B cell (primary cell): Measurements from ENCODE around the gene RALA. TPM values are rescaled to one million over a fixed set of nuclear protein-coding genes. Genes with fewer than 3 reads are reported as not detected.

ENCODE experiments used
- ATAC-seq: fragments of 200-7000 bp; cut with Tn5 transposase; one replicate; pipeline ENCODE4 v1.10.0; 2021; ENCODE audit warnings: low read depth, mild to moderate bottlenecking, moderate number of reproducible peaks, moderate library complexity
- CTCF ChIA-PET: fragments of 350-600 bp; sonication (Branson Sonifier 250); formaldehyde crosslinking; loops from one replicate; lab custom pipeline; 2021; ENCODE audit warnings: antibody characterized with exemption, inconsistent platforms; lab: Charles Lee
- POLR2A ChIA-PET: fragments of 350-600 bp; sonication (Branson Sonifier 250); formaldehyde crosslinking; loops from one replicate; lab custom pipeline; 2021; ENCODE audit warnings: antibody characterized with exemption; lab: Charles Lee
- DNase-seq: peaks from one replicate; pipeline ENCODE4 v3.0.0; 2013
- H2AFZ ChIP-seq: 2 replicates; pipeline ENCODE4 v1.6.1; 2012; ENCODE audit warnings: mild to moderate bottlenecking, low read depth, low read length; ENCODE audit not compliant: insufficient read depth, poor library complexity, severe bottlenecking
- H3K27ac ChIP-seq, 2 donors: 1 replicate in 1 of 2; 2 replicates in 1 of 2; pipeline ENCODE4 v1.5.1; 2012 to 2013; ENCODE audit warnings: low read length in 2 of 2, mild to moderate bottlenecking in 2 of 2, moderate library complexity in 1 of 2
- H3K27me3 ChIP-seq, 4 experiments: fragments of 200-600 bp in 1 of 4; sonication (generic) in 1 of 4; replicated peaks in 1 of 4; 1 replicate in 2 of 4; 2 replicates in 2 of 4; pipeline versions ENCODE4 v1.6.1 to v1.7.0; 2013 to 2016; ENCODE audit warnings: low read length in 3 of 4, mild to moderate bottlenecking in 2 of 4, mixed read lengths in 1 of 4, moderate library complexity in 1 of 4; ENCODE audit not compliant: insufficient read depth in 4 of 4, control insufficient read depth in 3 of 4; ENCODE audit errors: control extremely low read depth in 1 of 4
- H3K36me3 ChIP-seq, 2 experiments: replicated peaks in 1 of 2; 1 replicate in 1 of 2; 2 replicates in 1 of 2; pipeline versions ENCODE4 v1.6.1 to v1.7.1; 2013; ENCODE audit warnings: low read length in 1 of 2; ENCODE audit not compliant: insufficient read depth in 2 of 2, control insufficient read depth in 1 of 2; ENCODE audit errors: control extremely low read depth in 1 of 2, extremely low read depth in 1 of 2
- H3K4me1 ChIP-seq, 2 donors: fragments of 200-600 bp in 1 of 2; sonication (generic) in 1 of 2; 1 replicate in 1 of 2; 2 replicates in 1 of 2; pipeline versions ENCODE4 v1.5.1 to v1.6.1; 2013 to 2017; ENCODE audit warnings: low read length in 2 of 2; ENCODE audit not compliant: control insufficient read depth in 2 of 2, insufficient read depth in 2 of 2
- H3K4me2 ChIP-seq: replicated peaks from 2 replicates; pipeline ENCODE3; 2012; ENCODE audit warnings: mild to moderate bottlenecking, low read depth, low read length; ENCODE audit not compliant: poor library complexity, severe bottlenecking
- H3K4me3 ChIP-seq, 5 experiments: fragments of 200-600 bp in 1 of 5; sonication (generic) in 1 of 5; 1 replicate in 3 of 5; 2 replicates in 2 of 5; pipeline versions ENCODE4 v1.5.1 to v1.7.0; 2011 to 2016; ENCODE audit warnings: low read length in 4 of 5, mild to moderate bottlenecking in 4 of 5, low read depth in 2 of 5, control low read depth in 1 of 5, moderate library complexity in 1 of 5; ENCODE audit not compliant: insufficient read depth in 1 of 5; ENCODE audit errors: control extremely low read depth in 1 of 5, extremely low read depth in 1 of 5
- H3K79me2 ChIP-seq: fragments of 200-600 bp; sonication (generic); one replicate; pipeline ENCODE4 v1.6.0; 2016; ENCODE audit warnings: low read length; ENCODE audit not compliant: control insufficient read depth, insufficient read depth
- H3K9ac ChIP-seq: fragments of 200-600 bp; sonication (generic); 2 replicates; pipeline ENCODE4 v1.6.1; 2017; ENCODE audit warnings: mild to moderate bottlenecking, low read length, moderate library complexity
- H3K9me3 ChIP-seq, 3 donors: one replicate each; pipeline versions ENCODE4 v1.6.1 to v1.7.1; 2013; ENCODE audit warnings: low read length in 2 of 3; ENCODE audit not compliant: control insufficient read depth in 2 of 3, insufficient read depth in 1 of 3; ENCODE audit errors: control extremely low read depth in 1 of 3
- H4K20me1 ChIP-seq: 2 replicates; pipeline ENCODE4 v1.6.0; 2012; ENCODE audit warnings: mild to moderate bottlenecking, low read length; ENCODE audit not compliant: insufficient read depth, control insufficient read depth, poor library complexity, severe bottlenecking
- H3K27ac Mint-ChIP-seq: one replicate; pipeline ENCODE4 v1.8.0; 2021; ENCODE audit warnings: mixed read lengths
- H3K27me3 Mint-ChIP-seq: one replicate; pipeline ENCODE4 v1.8.0; 2021; ENCODE audit warnings: mixed read lengths
- H3K4me1 Mint-ChIP-seq: one replicate; pipeline ENCODE4 v1.8.0; 2021; ENCODE audit warnings: mixed read lengths
- H3K4me3 Mint-ChIP-seq: one replicate; pipeline ENCODE4 v1.8.0; 2021; ENCODE audit warnings: mixed read lengths
- H3K9me3 Mint-ChIP-seq: one replicate; pipeline ENCODE4 v1.8.0; 2022; ENCODE audit warnings: mixed read lengths; ENCODE audit not compliant: insufficient read depth
- CTCF ChIP-seq: fragments of 200-600 bp; IDR thresholded peaks from one replicate; pipeline ENCODE4 v1.8.0; 2022; ENCODE audit warnings: antibody characterized with exemption, mild to moderate bottlenecking
- EZH2 ChIP-seq: IDR thresholded peaks from 2 replicates; pipeline ENCODE4 v1.6.1; 2012; ENCODE audit warnings: borderline replicate concordance, low read depth, mild to moderate bottlenecking, moderate library complexity, low read length; ENCODE audit not compliant: insufficient read depth, poor library complexity, severe bottlenecking
- WGBS: methylation state at CpG from one replicate; pipeline ENCODE4 v1.1.5; 2013; ENCODE audit warnings: missing lambda C conversion rate; ENCODE audit not compliant: insufficient coverage; 5-methylcytosine and 5-hydroxymethylcytosine counted together
- intact Hi-C: fragments of 100-400 bp; cut with micrococcal nuclease; formaldehyde crosslinking; loops from one replicate; pipeline ENCODE4 v1.10.0; 2022
- polyA plus RNA-seq: library from polyadenylated mRNA; depleted of rRNA; stranded (reverse); fragments of >200 nt; gene quantifications from 2 replicates; pipeline ENCODE4 v1.2.3, GENCODE V29; 2012
- total RNA-seq, 2 donors: library from RNA; stranded (reverse); fragments of 120-200 nt in 1 of 2; gene quantifications; 1 replicate in 1 of 2; 2 replicates in 1 of 2; pipeline versions ENCODE4 v1.2.3 to v1.2.4, GENCODE V29; 2013 to 2022

RALA gene
- total and polyA plus RNA-seq, 2 donors (not counting 1 experiment from before 2014, with no cell fraction given), result 9.3 to 29.8 TPM

GRCh38 chr7:39672176-39672575 is 48.8 kb downstream of the RALA start:
- intact Hi-C loops, result no loop called here
- no peaks in the 10 kb centered on the region for H3K36me3 ChIP-seq
- peaks cover 46% of the 10 kb centered on the region for H3K79me2 ChIP-seq
- peaks cover 0 to 7% (median 3%) of the 10 kb centered on the region in 3 donors for H3K9me3 ChIP-seq
- H3K4me3 ChIP-seq, result no peak overlapping the region
- no peaks in the 10 kb centered on the region for H3K9me3 Mint-ChIP-seq
- TF ChIP-seq EZH2 (no peak), CTCF (no peak)
- H3K27ac Mint-ChIP-seq, result no peak overlapping the region
- no peak overlapping the region for H3K4me2 ChIP-seq
- ATAC-seq, result no peak
- DNase-seq, result no peak
- H4K20me1 ChIP-seq, result peaks cover 16% of the 10 kb centered on the region
- no peaks in the 10 kb centered on the region for H3K4me1 ChIP-seq
- no peak overlapping the region for H3K4me3 Mint-ChIP-seq
- no peaks in the 10 kb centered on the region for H3K27me3 Mint-ChIP-seq
- H3K4me1 Mint-ChIP-seq, result peaks cover 18% of the 10 kb centered on the region
- ChIA-PET CTCF (no interaction called here), POLR2A (no interaction called here)
- no peak overlapping the region for H3K27ac ChIP-seq
- no peaks in the 10 kb centered on the region for H3K27me3 ChIP-seq
- no peak overlapping the region for H2AFZ ChIP-seq
- no peak overlapping the region for H3K9ac ChIP-seq

- no peak for ATAC-seq
- Mint-ChIP-seq H3K9me3 (no peaks in the 10 kb centered on the region), H3K4me3 (no peak overlapping the region), H3K27ac (no peak overlapping the region), H3K4me1 (peaks cover 20% of the 10 kb centered on the region), H3K27me3 (no peaks in the 10 kb centered on the region)
- H3K79me2 ChIP-seq, result peaks cover 46% of the 10 kb centered on the region
- no peaks in the 10 kb centered on the region for H3K27me3 ChIP-seq
- no peak overlapping the region for H3K4me2 ChIP-seq
- 100% methylated on average over 1 of the region's 3 CpGs for WGBS
- no peak overlapping the region for H3K4me3 ChIP-seq
- no peak overlapping the region for H3K27ac ChIP-seq
- peaks cover 0 to 7% (median 3%) of the 10 kb centered on the region in 3 donors for H3K9me3 ChIP-seq
- H3K9ac ChIP-seq, result no peak overlapping the region
- TF ChIP-seq EZH2 (no peak), CTCF (no peak)
- ChIA-PET POLR2A (no interaction called here), CTCF (no interaction called here)
- DNase-seq, result no peak
- H3K36me3 ChIP-seq, result no peaks in the 10 kb centered on the region
- peaks cover 10% of the 10 kb centered on the region for H4K20me1 ChIP-seq
- no peaks in the 10 kb centered on the region for H3K4me1 ChIP-seq
- intact Hi-C loops, result no loop called here
- H2AFZ ChIP-seq, result no peak overlapping the region
Observed at GRCh38 chr7:39673868-39674267, 50.5 kb downstream of the RALA start.
